GM12878 (cell line): ENCODE results near the gene KCNJ16. TPM values are rescaled to one million over a fixed set of nuclear protein-coding genes. Genes with fewer than 3 reads are reported as not detected.

ENCODE experiments used
- ATAC-seq: fragments of 200-7000 bp; cut with Tn5 transposase; 3 replicates; pipeline ENCODE4 v1.9.1; 2020; ENCODE audit warnings: mild to moderate bottlenecking, moderate library complexity
- BruUV-seq: library from RNA; stranded (reverse); fragments of 400-500 nt; replicated peaks from 2 replicates; lab custom pipeline; 2021; lab: Mats Ljungman, UMichigan
- CTCF ChIA-PET: fragments of 300-600 bp; sonication (Branson Sonifier 250); formaldehyde crosslinking; extraction: SDS; loops from one replicate; lab custom pipeline; 2021; ENCODE audit warnings: inconsistent platforms; lab: Yijun Ruan, JAX
- POLR2A ChIA-PET: fragments of 350-600 bp; formaldehyde crosslinking; extraction: SDS; loops from one replicate; lab custom pipeline; 2021; ENCODE audit warnings: inconsistent platforms; lab: Charles Lee
- RAD21 ChIA-PET: fragments of 300-600 bp; sonication (Branson Sonifier 250); formaldehyde crosslinking; loops from one replicate; lab custom pipeline; 2023; ENCODE audit warnings: antibody characterized with exemption; ENCODE audit not compliant: unreplicated experiment; lab: Charles Lee
- SMC1A ChIA-PET: fragments of 300-600 bp; sonication (Branson Sonifier 250); formaldehyde crosslinking; loops from one replicate; lab custom pipeline; 2023; ENCODE audit not compliant: unreplicated experiment, uncharacterized antibody; lab: Charles Lee
- DNase-seq: peaks from one replicate; pipeline ENCODE4 v3.0.0-alpha.2; 2011; ENCODE audit warnings: low read depth, low spot score
- FAIRE-seq: peaks from 3 replicates; lab custom pipeline; 2011; peaks lifted over from hg19 to GRCh38; lab: Jason Lieb, UNC
- H2AFZ ChIP-seq: 2 replicates; pipeline ENCODE4 v1.6.0; 2011; ENCODE audit warnings: low read depth, low read length, control low read depth; ENCODE audit not compliant: control insufficient read depth
- H3K27ac ChIP-seq: 2 replicates; pipeline ENCODE4 v1.5.1; 2011; ENCODE audit warnings: control low read depth; ENCODE audit not compliant: control insufficient read depth, insufficient read depth
- H3K27me3 ChIP-seq, 2 experiments: replicated peaks in 1 of 2; 2 replicates each; pipeline versions ENCODE4 v1.6.0 to v1.6.1; 2011; ENCODE audit warnings: low read length in 1 of 2; ENCODE audit not compliant: control insufficient read depth in 2 of 2, insufficient read depth in 2 of 2
- H3K36me3 ChIP-seq, 2 experiments: 2 replicates each; pipeline ENCODE4 v1.5.1; 2011; ENCODE audit warnings: low read length in 1 of 2; ENCODE audit not compliant: control insufficient read depth in 2 of 2, insufficient read depth in 2 of 2
- H3K4me1 ChIP-seq: 2 replicates; pipeline ENCODE4 v1.6.1; 2011; ENCODE audit warnings: mild to moderate bottlenecking, low read length, moderate library complexity, mixed read lengths; ENCODE audit not compliant: control insufficient read depth, insufficient read depth
- H3K4me2 ChIP-seq: 2 replicates; pipeline ENCODE4 v1.6.0; 2011; ENCODE audit warnings: control low read depth; ENCODE audit not compliant: control insufficient read depth, insufficient read depth
- H3K4me3 ChIP-seq: fragments of 200-600 bp; sonication (generic); 2 replicates; pipeline ENCODE4 v1.5.1; 2016
- H3K79me2 ChIP-seq: 2 replicates; pipeline ENCODE4 v1.6.0; 2011; ENCODE audit warnings: low read length; ENCODE audit not compliant: control insufficient read depth, insufficient read depth
- H3K9ac ChIP-seq: 2 replicates; pipeline ENCODE4 v1.8.0; 2011; ENCODE audit warnings: low read length, control low read depth, mixed read lengths; ENCODE audit not compliant: control insufficient read depth, insufficient read depth
- H3K9me3 ChIP-seq: replicated peaks from 3 replicates; pipeline ENCODE4 v1.5.1; 2011; ENCODE audit warnings: mild to moderate bottlenecking, low read length; ENCODE audit not compliant: control insufficient read depth, insufficient read depth
- H4K20me1 ChIP-seq: 2 replicates; pipeline ENCODE4 v1.6.0; 2011; ENCODE audit not compliant: control insufficient read depth, insufficient read depth
- CBFB ChIP-seq: IDR thresholded peaks from 2 replicates; pipeline ENCODE4 v1.6.1; 2016; ENCODE audit warnings: antibody characterized with exemption, low read depth
- EZH2 ChIP-seq: IDR thresholded peaks from 2 replicates; pipeline ENCODE4 v1.6.1; 2012; ENCODE audit warnings: low read depth, mild to moderate bottlenecking, control low read depth, inconsistent platforms, low read length, borderline replicate concordance; ENCODE audit not compliant: control insufficient read depth
- WGBS: methylation state at CpG from one replicate; pipeline ENCODE4 v1.1.6; 2016; ENCODE audit warnings: low lambda C conversion rate; ENCODE audit not compliant: insufficient replicate concordance, insufficient coverage; ENCODE audit errors: missing lambda C conversion rate; 5-methylcytosine and 5-hydroxymethylcytosine counted together
- in situ Hi-C: fragments of 300-500 bp; cut with MboI; formaldehyde crosslinking; loops from 9 replicates; pipeline ENCODE4 v1.14.3; 2018; ENCODE audit warnings: mixed read lengths
- intact Hi-C: fragments of 100-400 bp; cut with micrococcal nuclease; formaldehyde crosslinking; loops from one replicate; pipeline ENCODE4 v1.14.2; 2022; ENCODE audit not compliant: unreplicated experiment
- polyA plus RNA-seq, 11 experiments: library from polyadenylated mRNA; depleted of rRNA in 4 of 11; unstranded in 6 of 11; stranded (reverse) in 5 of 11; fragments of >200 nt; fragmentation: Nextera tagmentation in 4 of 11; fragmentation: Illumina TruSeq in 1 of 11; extraction: Ambion mirVana in 4 of 11; extraction: Trizol in 1 of 11; gene quantifications; 1 replicate in 1 of 11; 2 replicates in 10 of 11; pipeline versions ENCODE4 v1.2.1 to v1.2.3, GENCODE V29; 2011 to 2016; ENCODE audit warnings: inconsistent platforms in 2 of 11, missing spikeins in 2 of 11, low read depth in 1 of 11
- total RNA-seq, 4 experiments: library from RNA; depleted of rRNA in 3 of 4; stranded (reverse); fragments of >200 nt in 3 of 4; fragmentation: Illumina TruSeq in 1 of 4; extraction: Trizol in 1 of 4; gene quantifications; 2 replicates each; pipeline versions ENCODE4 v1.2.1 to v1.2.3, GENCODE V29; 2013 to 2021
- TF ChIP-seq, protein P1 (sequence below): fragments of 450-650 bp; IDR thresholded peaks from 2 replicates; pipeline ENCODE4 v1.6.1; 2017; ENCODE audit warnings: borderline replicate concordance
- TF ChIP-seq, protein P2 (sequence below): IDR thresholded peaks from 2 replicates; pipeline ENCODE4 v1.6.1; 2012; ENCODE audit warnings: low read depth, low read length, improper control_type of control experiment
- TF ChIP-seq, protein P3 (sequence below): fragments of 450-650 bp; IDR thresholded peaks from 2 replicates; pipeline ENCODE4 v1.6.1; 2017; ENCODE audit warnings: antibody characterized with exemption, mild to moderate bottlenecking, moderate library complexity
- TF ChIP-seq, protein P4 (sequence below), 3 experiments: IDR thresholded peaks in 2 of 3; conservative IDR thresholded peaks in 1 of 3; 2 replicates each; pipeline ENCODE4 v1.5.1; 2011; ENCODE audit warnings: low read depth in 3 of 3, low read length in 3 of 3, mild to moderate bottlenecking in 3 of 3, control low read depth in 2 of 3, moderate library complexity in 2 of 3, inconsistent platforms in 1 of 3, mixed read lengths in 1 of 3; ENCODE audit not compliant: control insufficient read depth in 2 of 3, insufficient read depth in 1 of 3; ENCODE audit errors: extremely low read depth in 1 of 3

KCNJ16 gene
- total and polyA plus RNA-seq, 10 of the 15 experiments (the other 5 are each of a cell fraction or from before 2014, with no cell fraction given), result 0.08 to 0.24 (median 0.20) TPM; not detected in 7

DNA sequence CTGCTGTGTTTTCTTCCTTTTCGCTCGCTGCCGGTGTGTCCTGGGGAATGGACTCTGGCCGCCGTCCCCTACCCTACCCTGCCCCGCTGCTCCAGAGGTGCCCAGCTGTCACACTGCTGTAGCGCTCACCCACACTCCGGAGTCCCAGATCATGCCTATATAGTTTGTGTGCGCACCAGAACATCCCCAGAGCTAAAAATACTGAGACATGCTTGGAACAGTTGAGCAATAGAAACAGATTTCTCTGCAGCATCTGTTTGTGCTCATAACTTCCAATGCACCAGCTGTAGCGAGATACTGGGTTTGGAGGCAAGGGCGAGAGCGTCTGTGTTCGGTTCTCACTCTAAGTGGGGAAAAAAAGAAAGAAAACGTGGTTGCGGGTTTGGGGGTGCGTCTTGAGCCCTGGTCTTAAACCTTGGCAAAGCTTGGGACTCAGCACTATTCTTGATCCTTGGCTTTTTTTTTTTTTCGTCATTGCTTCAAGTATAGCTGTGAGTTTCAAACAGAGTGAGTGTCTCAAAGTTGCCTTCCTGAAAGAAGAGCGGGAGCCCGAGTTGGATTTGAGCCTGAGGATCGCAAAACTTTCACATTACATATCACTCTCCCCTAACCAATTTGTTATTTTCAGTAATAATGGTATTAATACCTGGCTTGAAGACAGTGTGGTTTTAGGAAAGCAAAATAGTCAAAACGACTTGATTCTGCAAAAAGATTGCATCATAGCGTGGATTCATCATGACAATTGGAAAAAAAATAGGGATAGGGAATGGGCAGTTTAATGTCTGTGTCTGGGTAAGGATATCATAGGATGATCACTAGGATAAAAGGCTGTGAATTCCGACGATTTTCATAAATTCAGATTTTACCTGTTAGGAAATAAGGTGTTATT, 94.9 kb downstream of the KCNJ16 start:
- H3K4me2 ChIP-seq, result peak overlapping the region; percentile 97
- ATAC-seq, result peak; percentile 10

DNA sequence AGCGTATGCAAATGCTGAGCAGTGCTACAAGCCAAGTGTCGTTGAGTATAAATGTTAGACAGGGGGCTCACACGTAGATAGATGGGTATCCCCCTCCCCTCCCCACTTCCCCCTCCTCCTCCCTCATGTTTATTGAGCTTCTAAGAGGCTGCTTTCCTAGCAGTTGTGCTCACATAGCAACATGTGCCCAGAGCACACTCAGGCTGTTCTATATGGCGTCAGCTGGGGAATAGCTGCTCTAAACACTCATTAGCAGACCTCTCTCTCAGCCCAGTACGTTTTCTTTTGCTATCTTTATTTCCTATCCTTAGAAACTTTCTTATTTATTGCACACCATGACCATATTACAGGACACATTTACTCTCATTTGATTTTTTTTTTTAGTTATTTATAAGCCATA, 96.1 kb downstream of the KCNJ16 start:
- BruUV-seq, result no TSS peak
- POLR2A ChIA-PET, result interaction anchor here (0.6 to 1.3 kb wide), 7 partner anchors 8 to 178 kb away, joined by 3 to 8 read pairs (median 5); no protein-coding TSS in a partner anchor
- SMC1A ChIA-PET, result interaction anchor here (0.7 to 3.5 kb wide), 17 partner anchors 10 to 382 kb away, joined by 3 to 24 read pairs (median 7); no protein-coding TSS in a partner anchor
- no peak for FAIRE-seq
- H3K9ac ChIP-seq, result no peak overlapping the region
- H3K9me3 ChIP-seq, result no peaks in the 10 kb centered on the region
- no peak overlapping the region for H2AFZ ChIP-seq
- H3K27ac ChIP-seq, result no peak overlapping the region
- intact Hi-C loops, result no loop called here
- no peaks in the 10 kb centered on the region for H3K36me3 ChIP-seq
- no peak overlapping the region for H3K4me3 ChIP-seq
- no peak for ATAC-seq
- RAD21 ChIA-PET, result interaction anchor here (0.9 to 6.5 kb wide), 8 partner anchors 33 to 564 kb away, joined by 3 to 57 read pairs (median 8); no protein-coding TSS in a partner anchor
- CTCF ChIA-PET, result interaction anchor here (0.7 to 4.9 kb wide), 8 partner anchors 9 to 383 kb away, joined by 3 to 31 read pairs (median 3); no protein-coding TSS in a partner anchor
- H3K79me2 ChIP-seq, result no peaks in the 10 kb centered on the region
- H3K4me1 ChIP-seq, result peaks cover 8% of the 10 kb centered on the region
- no peaks in the 10 kb centered on the region for H4K20me1 ChIP-seq
- DNase-seq, result no peak
- H3K4me2 ChIP-seq, result no peak overlapping the region
- H3K27me3 ChIP-seq, result peaks cover 0 to 10% of the 10 kb centered on the region in 2 experiments; a peak in 1 of 4 replicates
- in situ Hi-C loops, result no loop called here
- 36% methylated on average over 5 of the region's 5 CpGs for WGBS
- TF ChIP-seq, protein P1, sequence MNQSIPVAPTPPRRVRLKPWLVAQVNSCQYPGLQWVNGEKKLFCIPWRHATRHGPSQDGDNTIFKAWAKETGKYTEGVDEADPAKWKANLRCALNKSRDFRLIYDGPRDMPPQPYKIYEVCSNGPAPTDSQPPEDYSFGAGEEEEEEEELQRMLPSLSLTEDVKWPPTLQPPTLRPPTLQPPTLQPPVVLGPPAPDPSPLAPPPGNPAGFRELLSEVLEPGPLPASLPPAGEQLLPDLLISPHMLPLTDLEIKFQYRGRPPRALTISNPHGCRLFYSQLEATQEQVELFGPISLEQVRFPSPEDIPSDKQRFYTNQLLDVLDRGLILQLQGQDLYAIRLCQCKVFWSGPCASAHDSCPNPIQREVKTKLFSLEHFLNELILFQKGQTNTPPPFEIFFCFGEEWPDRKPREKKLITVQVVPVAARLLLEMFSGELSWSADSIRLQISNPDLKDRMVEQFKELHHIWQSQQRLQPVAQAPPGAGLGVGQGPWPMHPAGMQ, result no peak
- TF ChIP-seq, protein P2, sequence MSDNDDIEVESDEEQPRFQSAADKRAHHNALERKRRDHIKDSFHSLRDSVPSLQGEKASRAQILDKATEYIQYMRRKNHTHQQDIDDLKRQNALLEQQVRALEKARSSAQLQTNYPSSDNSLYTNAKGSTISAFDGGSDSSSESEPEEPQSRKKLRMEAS, result no peak
- TF ChIP-seq, protein P3, sequence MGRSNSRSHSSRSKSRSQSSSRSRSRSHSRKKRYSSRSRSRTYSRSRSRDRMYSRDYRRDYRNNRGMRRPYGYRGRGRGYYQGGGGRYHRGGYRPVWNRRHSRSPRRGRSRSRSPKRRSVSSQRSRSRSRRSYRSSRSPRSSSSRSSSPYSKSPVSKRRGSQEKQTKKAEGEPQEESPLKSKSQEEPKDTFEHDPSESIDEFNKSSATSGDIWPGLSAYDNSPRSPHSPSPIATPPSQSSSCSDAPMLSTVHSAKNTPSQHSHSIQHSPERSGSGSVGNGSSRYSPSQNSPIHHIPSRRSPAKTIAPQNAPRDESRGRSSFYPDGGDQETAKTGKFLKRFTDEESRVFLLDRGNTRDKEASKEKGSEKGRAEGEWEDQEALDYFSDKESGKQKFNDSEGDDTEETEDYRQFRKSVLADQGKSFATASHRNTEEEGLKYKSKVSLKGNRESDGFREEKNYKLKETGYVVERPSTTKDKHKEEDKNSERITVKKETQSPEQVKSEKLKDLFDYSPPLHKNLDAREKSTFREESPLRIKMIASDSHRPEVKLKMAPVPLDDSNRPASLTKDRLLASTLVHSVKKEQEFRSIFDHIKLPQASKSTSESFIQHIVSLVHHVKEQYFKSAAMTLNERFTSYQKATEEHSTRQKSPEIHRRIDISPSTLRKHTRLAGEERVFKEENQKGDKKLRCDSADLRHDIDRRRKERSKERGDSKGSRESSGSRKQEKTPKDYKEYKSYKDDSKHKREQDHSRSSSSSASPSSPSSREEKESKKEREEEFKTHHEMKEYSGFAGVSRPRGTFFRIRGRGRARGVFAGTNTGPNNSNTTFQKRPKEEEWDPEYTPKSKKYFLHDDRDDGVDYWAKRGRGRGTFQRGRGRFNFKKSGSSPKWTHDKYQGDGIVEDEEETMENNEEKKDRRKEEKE, result no peak
- TF ChIP-seq, protein P4, sequence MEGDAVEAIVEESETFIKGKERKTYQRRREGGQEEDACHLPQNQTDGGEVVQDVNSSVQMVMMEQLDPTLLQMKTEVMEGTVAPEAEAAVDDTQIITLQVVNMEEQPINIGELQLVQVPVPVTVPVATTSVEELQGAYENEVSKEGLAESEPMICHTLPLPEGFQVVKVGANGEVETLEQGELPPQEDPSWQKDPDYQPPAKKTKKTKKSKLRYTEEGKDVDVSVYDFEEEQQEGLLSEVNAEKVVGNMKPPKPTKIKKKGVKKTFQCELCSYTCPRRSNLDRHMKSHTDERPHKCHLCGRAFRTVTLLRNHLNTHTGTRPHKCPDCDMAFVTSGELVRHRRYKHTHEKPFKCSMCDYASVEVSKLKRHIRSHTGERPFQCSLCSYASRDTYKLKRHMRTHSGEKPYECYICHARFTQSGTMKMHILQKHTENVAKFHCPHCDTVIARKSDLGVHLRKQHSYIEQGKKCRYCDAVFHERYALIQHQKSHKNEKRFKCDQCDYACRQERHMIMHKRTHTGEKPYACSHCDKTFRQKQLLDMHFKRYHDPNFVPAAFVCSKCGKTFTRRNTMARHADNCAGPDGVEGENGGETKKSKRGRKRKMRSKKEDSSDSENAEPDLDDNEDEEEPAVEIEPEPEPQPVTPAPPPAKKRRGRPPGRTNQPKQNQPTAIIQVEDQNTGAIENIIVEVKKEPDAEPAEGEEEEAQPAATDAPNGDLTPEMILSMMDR (IDR thresholded peaks at IDR 0.05 in 2 of 3, conservative IDR thresholded peaks at IDR 0.05 in 1 of 3; ENCODE audit: control insufficient read depth in 2 of 3, extremely low read depth in 1 of 3, insufficient read depth in 1 of 3, low read depth in 3 of 3, low read length in 3 of 3), result no peak

More for the DNA sequence above, 94.9 kb downstream of the KCNJ16 start:
- TSS peak; percentile 67 for BruUV-seq
- peaks cover 8% of the 10 kb centered on the region for H3K4me1 ChIP-seq
- intact Hi-C loops, result loop anchor here (2.0 to 5.0 kb wide), 3 partner anchors 39 to 382 kb away; no protein-coding TSS in a partner anchor
- H3K4me3 ChIP-seq, result peak overlapping the region; percentile 38; the same call in 1 of the 2 replicates
- no peak overlapping the region for H3K27ac ChIP-seq
- no peaks in the 10 kb centered on the region for H4K20me1 ChIP-seq
- in situ Hi-C loops, result no loop called here
- WGBS, result 15% methylated on average over 24 of the region's 24 CpGs
- no peaks in the 10 kb centered on the region for H3K79me2 ChIP-seq
- SMC1A ChIA-PET, result interaction anchor here (0.7 to 3.5 kb wide), 19 partner anchors 8 to 383 kb away, joined by 3 to 24 read pairs (median 5); no protein-coding TSS in a partner anchor
- RAD21 ChIA-PET, result interaction anchor here (0.9 to 6.5 kb wide), 8 partner anchors 8 to 382 kb away, joined by 3 to 57 read pairs (median 8); no protein-coding TSS in a partner anchor
- H3K27me3 ChIP-seq, result peaks cover 0 to 10% of the 10 kb centered on the region in 2 experiments; a peak in 1 of 4 replicates
- TF ChIP-seq CBFB (no peak), EZH2 (0 out of 2 replicates have a peak, but pooled peaks have one; percentile 57)
- TF ChIP-seq, all 136 proteins: peak for 1
- ChIA-PET POLR2A (interaction anchor here (0.8 to 1.8 kb wide), 3 partner anchors 9 to 38 kb away, joined by 4 to 7 read pairs (median 5); no protein-coding TSS in a partner anchor), CTCF (interaction anchor here (0.7 to 5.4 kb wide), 4 partner anchors 12 to 562 kb away, joined by 3 to 47 read pairs (median 18); no protein-coding TSS in a partner anchor)
- no peak overlapping the region for H3K9ac ChIP-seq
- H3K36me3 ChIP-seq, result no peaks in the 10 kb centered on the region
- no peak overlapping the region for H2AFZ ChIP-seq
- FAIRE-seq (no peak), DNase-seq (no peak)
- H3K9me3 ChIP-seq, result no peaks in the 10 kb centered on the region
